SK-N-SH (cell line): Measurements from ENCODE around the gene NPC1.

Source experiments
- CHD2 ChIP-seq: fragments of 150-350 bp; IDR thresholded peaks from 2 replicates; pipeline ENCODE4 v1.6.1; 2018; ENCODE audit warnings: low read length; ENCODE audit not compliant: partially characterized antibody
- CTCF ChIP-seq: fragments of 200-600 bp; sonication (generic); IDR thresholded peaks from 2 replicates; pipeline ENCODE4 v1.6.1; 2017; ENCODE audit warnings: antibody characterized with exemption, mild to moderate bottlenecking, moderate library complexity
- EP300 ChIP-seq, 2 experiments: IDR thresholded peaks; 2 replicates each; pipeline versions ENCODE4 v1.4.0 to v1.6.1; 2012; ENCODE audit warnings: borderline replicate concordance in 1 of 2, low read depth in 1 of 2, low read length in 1 of 2
- GABPA ChIP-seq: IDR thresholded peaks from 2 replicates; pipeline ENCODE4 v1.4.0; 2012; ENCODE audit warnings: low read depth, mild to moderate bottlenecking
- IRF3 ChIP-seq: fragments of 150-350 bp; IDR thresholded peaks from 2 replicates; pipeline ENCODE4 v1.6.1; 2016; ENCODE audit warnings: mild to moderate bottlenecking, low read depth, low read length
- MAX ChIP-seq: IDR thresholded peaks from 2 replicates; pipeline ENCODE4 v1.4.0; 2012; ENCODE audit warnings: low read depth
- NRF1 ChIP-seq: IDR thresholded peaks from 2 replicates; pipeline ENCODE4 v1.6.1; 2012; ENCODE audit warnings: low read depth, mild to moderate bottlenecking, low read length
- POLR2AphosphoS5 ChIP-seq: IDR thresholded peaks from 2 replicates; pipeline ENCODE4 v1.6.1; 2012; ENCODE audit warnings: low read depth, low read length
- RAD21 ChIP-seq: IDR thresholded peaks from 2 replicates; pipeline ENCODE4 v1.6.1; 2012; ENCODE audit warnings: mild to moderate bottlenecking, low read length
- REST ChIP-seq: IDR thresholded peaks from 2 replicates; pipeline ENCODE4 v1.6.1; 2012; ENCODE audit warnings: mild to moderate bottlenecking, low read depth, low read length, moderate library complexity
- TAF1 ChIP-seq: IDR thresholded peaks from 2 replicates; pipeline ENCODE4 v1.6.1; 2012; ENCODE audit warnings: low read depth, mild to moderate bottlenecking, low read length, moderate library complexity, borderline replicate concordance

GRCh38 chr18:23573626-23574431, 12.5 kb downstream of the NPC1 start:
- no peak for TF ChIP-seq CTCF
- TF ChIP-seq EP300 (IDR thresholded peaks at IDR 0.05; ENCODE audit: borderline replicate concordance in 1 of 2, low read depth in 1 of 2, low read length in 1 of 2): no peak
- no peak for TF ChIP-seq REST
- no peak for TF ChIP-seq RAD21
- TF ChIP-seq MAX: no peak
- no peak for TF ChIP-seq IRF3
- no peak for TF ChIP-seq POLR2AphosphoS5
- TF ChIP-seq NRF1: no peak
- no peak for TF ChIP-seq CHD2
- TF ChIP-seq GABPA: no peak
- TF ChIP-seq TAF1: no peak
